AG09309 (cell line): Measurements from ENCODE around the gene TYMS.

Experiments
- DNase-seq: peaks from one replicate; pipeline ENCODE4 v3.0.0-alpha.2; 2010; ENCODE audit warnings: low read depth
- H3K4me3 ChIP-seq: 2 replicates; pipeline ENCODE4 v1.5.1; 2011; ENCODE audit warnings: mild to moderate bottlenecking, low read depth, low read length, moderate library complexity; ENCODE audit not compliant: control insufficient read depth
- CTCF ChIP-seq: IDR thresholded peaks from 2 replicates; pipeline ENCODE4 v1.5.1; 2011; ENCODE audit warnings: mild to moderate bottlenecking, low read depth, low read length, inconsistent platforms; ENCODE audit not compliant: insufficient read depth, control insufficient read depth; ENCODE audit errors: missing control alignments

Gene TYMS

GRCh38 chr18:673769-674168, 16.3 kb downstream of the TYMS start:
- H3K4me3 ChIP-seq = no peak overlapping the region
- no peak for TF ChIP-seq CTCF
- DNase-seq = no peak

- DNase-seq = no peak
- no peak overlapping the region for H3K4me3 ChIP-seq
- no peak for TF ChIP-seq CTCF
Measured at GRCh38 chr18:675307-675706, 17.9 kb downstream of the TYMS start.

- no peak for TF ChIP-seq CTCF
- no peak for DNase-seq
- H3K4me3 ChIP-seq = no peak overlapping the region
Measured at GRCh38 chr18:676069-676468, 18.6 kb downstream of the TYMS start.

DNA sequence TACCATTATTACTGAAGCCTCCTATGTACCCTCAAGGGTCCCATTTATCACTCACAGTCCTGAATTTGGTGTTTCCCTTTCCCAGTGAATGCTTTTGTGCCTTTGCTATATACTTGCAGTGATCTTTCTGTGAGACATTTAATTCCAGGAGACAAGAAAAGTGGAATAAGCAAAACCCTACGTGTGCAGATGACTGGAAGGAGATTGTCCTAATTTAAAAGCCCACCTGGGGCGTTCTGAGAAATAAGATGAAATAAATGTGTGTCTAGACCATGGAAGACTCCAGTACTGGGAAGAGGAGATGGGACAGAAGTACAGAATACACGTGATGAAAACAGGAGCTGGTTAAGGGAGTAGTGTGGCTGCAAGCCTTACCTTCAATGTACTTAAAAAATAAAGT, 19.3 kb downstream of the TYMS start:
- no peak overlapping the region for H3K4me3 ChIP-seq
- no peak for DNase-seq
- no peak for TF ChIP-seq CTCF

DNA sequence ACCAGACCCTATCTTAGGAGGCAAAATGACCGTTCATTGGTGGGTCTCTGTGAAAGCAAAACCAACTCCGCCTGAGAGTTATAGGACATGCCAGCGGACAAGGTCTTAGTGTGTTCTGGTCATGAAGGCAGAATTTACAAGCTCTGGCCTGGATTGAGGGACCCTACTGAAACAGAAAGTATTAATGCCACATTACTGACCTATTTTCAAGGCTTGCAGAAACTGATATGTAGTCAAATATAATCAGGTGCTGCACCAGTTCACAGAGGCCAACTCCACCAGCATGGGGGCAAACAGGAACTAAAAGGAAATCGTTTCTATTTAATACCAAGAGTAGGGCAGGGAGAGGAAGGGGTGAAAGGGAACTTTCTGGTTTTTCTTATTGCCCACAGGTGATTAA, 19.7 kb downstream of the TYMS start:
- H3K4me3 ChIP-seq = no peak overlapping the region
- TF ChIP-seq CTCF = no peak
- no peak for DNase-seq

DNA sequence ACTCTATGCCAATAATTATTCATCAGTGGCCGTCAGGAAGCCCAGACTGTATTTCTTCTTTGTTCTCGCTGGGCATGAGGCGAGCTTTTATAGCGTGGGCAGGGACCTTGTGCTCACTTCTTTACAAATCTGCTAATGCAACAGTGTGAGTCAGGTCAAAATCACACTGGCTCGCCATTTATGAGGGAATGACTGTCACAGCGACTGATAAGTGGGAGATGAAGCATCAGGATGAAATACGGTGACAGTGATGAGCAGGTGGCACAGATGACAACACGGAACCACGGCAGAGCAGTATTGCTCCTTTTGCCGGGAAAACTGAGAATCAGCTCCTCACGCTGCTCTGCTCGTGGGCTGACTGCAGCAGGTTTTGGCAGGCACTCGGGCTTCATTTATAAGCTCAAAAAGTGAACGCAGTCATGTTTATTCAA, 20.5 kb downstream of the TYMS start:
- no peak for TF ChIP-seq CTCF
- DNase-seq = no peak
- H3K4me3 ChIP-seq = no peak overlapping the region
